Endothelial cell of umbilical vein (primary cell): Measurements from ENCODE around the gene MFGE8. TPM values are rescaled to one million over a fixed set of nuclear protein-coding genes. Genes with fewer than 3 reads are reported as not detected.

Experiments
- BruUV-seq: library from RNA; stranded (reverse); fragments of 400-500 nt; replicated peaks from 2 replicates; lab custom pipeline; 2021; lab: Mats Ljungman, UMichigan
- CTCF ChIA-PET: fragments of 300-600, 350-600 bp; sonication (Branson Sonifier 250); formaldehyde crosslinking; loops from one replicate; lab custom pipeline; 2021; ENCODE audit warnings: antibody characterized with exemption, inconsistent platforms; lab: Charles Lee
- POLR2A ChIA-PET: fragments of 300-600, 350-600 bp; sonication (Branson Sonifier 250); formaldehyde crosslinking; loops from one replicate; lab custom pipeline; 2021; ENCODE audit warnings: antibody characterized with exemption, inconsistent platforms; lab: Charles Lee
- DNase-seq: peaks from one replicate; pipeline ENCODE4 v3.0.0-alpha.2; 2011; ENCODE audit warnings: low read depth, low spot score
- FAIRE-seq: peaks from 2 replicates; lab custom pipeline; 2011; peaks lifted over from hg19 to GRCh38; lab: Jason Lieb, UNC
- H2AFZ ChIP-seq: 2 replicates; pipeline ENCODE4 v1.6.0; 2012; ENCODE audit warnings: low read depth, low read length, control low read depth, inconsistent platforms
- H3K27ac ChIP-seq: 2 replicates; pipeline ENCODE4 v1.5.1; 2011; ENCODE audit warnings: low read depth, mild to moderate bottlenecking, control low read depth, low read length, moderate library complexity; ENCODE audit not compliant: insufficient read depth
- H3K27me3 ChIP-seq, 2 experiments: 2 replicates each; pipeline versions ENCODE4 v1.6.0 to v1.6.1; 2011; ENCODE audit warnings: low read length in 2 of 2, mixed read lengths in 1 of 2; ENCODE audit not compliant: control insufficient read depth in 2 of 2, insufficient read depth in 2 of 2
- H3K36me3 ChIP-seq, 2 experiments: 2 replicates in 1 of 2; 3 replicates in 1 of 2; pipeline ENCODE4 v1.5.1; 2011; ENCODE audit warnings: low read length in 2 of 2, mild to moderate bottlenecking in 1 of 2, moderate library complexity in 1 of 2; ENCODE audit not compliant: control insufficient read depth in 2 of 2, insufficient read depth in 2 of 2; ENCODE audit errors: extremely low read depth in 1 of 2
- H3K4me1 ChIP-seq: 3 replicates; pipeline ENCODE4 v1.5.1; 2011; ENCODE audit warnings: mild to moderate bottlenecking, low read length; ENCODE audit not compliant: control insufficient read depth, insufficient read depth; ENCODE audit errors: extremely low read depth
- H3K4me2 ChIP-seq: 2 replicates; pipeline ENCODE4 v1.6.1; 2011; ENCODE audit warnings: low read length, control low read depth, mixed read lengths; ENCODE audit not compliant: insufficient read depth
- H3K4me3 ChIP-seq, 3 experiments: fragments of 200-600 bp in 1 of 3; sonication (generic), shearing (Covaris generic) in 1 of 3; replicated peaks in 1 of 3; 2 replicates each; pipeline ENCODE4 v1.5.1; 2011 to 2016; ENCODE audit warnings: control low read depth in 3 of 3, low read length in 3 of 3, mild to moderate bottlenecking in 2 of 3, inconsistent platforms in 1 of 3, low read depth in 1 of 3, moderate library complexity in 1 of 3; ENCODE audit not compliant: insufficient read depth in 1 of 3
- H3K79me2 ChIP-seq: 2 replicates; pipeline ENCODE4 v1.6.0; 2012; ENCODE audit warnings: low read length, inconsistent platforms; ENCODE audit not compliant: control insufficient read depth, insufficient read depth
- H3K9ac ChIP-seq: replicated peaks from 2 replicates; pipeline ENCODE3; 2011; ENCODE audit warnings: low read length, control low read depth; ENCODE audit not compliant: insufficient read depth; ENCODE audit errors: extremely low read depth
- H3K9me1 ChIP-seq: replicated peaks from 3 replicates; pipeline ENCODE4 v1.6.0; 2011; ENCODE audit warnings: mild to moderate bottlenecking, low read length; ENCODE audit not compliant: control insufficient read depth, insufficient read depth; ENCODE audit errors: extremely low read depth
- H3K9me3 ChIP-seq: replicated peaks from 2 replicates; pipeline ENCODE4 v1.5.1; 2012; ENCODE audit warnings: low read length, inconsistent platforms; ENCODE audit not compliant: control insufficient read depth, insufficient read depth
- H4K20me1 ChIP-seq: replicated peaks from 2 replicates; pipeline ENCODE3; 2011; ENCODE audit warnings: mild to moderate bottlenecking, low read length; ENCODE audit not compliant: control insufficient read depth, insufficient read depth; ENCODE audit errors: extremely low read depth
- CTCF ChIP-seq, 2 donors: IDR thresholded peaks; 1 replicate in 1 of 2; 2 replicates in 1 of 2; pipeline ENCODE4 v1.5.1; 2011; ENCODE audit warnings: low read length in 2 of 2, mild to moderate bottlenecking in 2 of 2, moderate library complexity in 2 of 2, control low read depth in 1 of 2, inconsistent platforms in 1 of 2, low read depth in 1 of 2; ENCODE audit not compliant: insufficient read depth in 1 of 2; ENCODE audit errors: extremely low read depth in 1 of 2
- EZH2 ChIP-seq: IDR thresholded peaks from 2 replicates; pipeline ENCODE4 v1.6.1; 2012; ENCODE audit warnings: borderline replicate concordance, low read depth, mild to moderate bottlenecking, moderate library complexity, low read length, inconsistent platforms; ENCODE audit not compliant: severe bottlenecking
- FOS ChIP-seq: IDR thresholded peaks from 2 replicates; pipeline ENCODE4 v1.6.1; 2011; ENCODE audit warnings: mild to moderate bottlenecking, low read length, moderate library complexity, borderline replicate concordance; ENCODE audit not compliant: insufficient read depth
- GATA2 ChIP-seq: IDR thresholded peaks from 2 replicates; pipeline ENCODE4 v1.7.0; 2011; ENCODE audit warnings: low read depth, mild to moderate bottlenecking, moderate library complexity, mixed read lengths, low read length; ENCODE audit not compliant: insufficient read length, insufficient read depth
- JUN ChIP-seq: IDR thresholded peaks from 2 replicates; pipeline ENCODE4 v1.6.1; 2011; ENCODE audit warnings: borderline replicate concordance, low read depth; ENCODE audit not compliant: insufficient read length, insufficient read depth
- MYC ChIP-seq: IDR thresholded peaks from one replicate; pipeline ENCODE4 v1.6.1; 2011; ENCODE audit warnings: mild to moderate bottlenecking, low read depth, low read length
- POLR2A ChIP-seq: IDR thresholded peaks from 2 replicates; pipeline ENCODE4 v1.6.1; 2012; ENCODE audit warnings: low read depth, mild to moderate bottlenecking, control low read depth, low read length
- POLR2AphosphoS5 ChIP-seq: IDR thresholded peaks from 2 replicates; pipeline ENCODE4 v1.6.1; 2012; ENCODE audit warnings: low read depth, mild to moderate bottlenecking, control low read depth, low read length, moderate library complexity; ENCODE audit not compliant: insufficient read depth
- dilution Hi-C: fragments of 300-500 bp; cut with MboI; formaldehyde crosslinking; loops from one replicate; pipeline ENCODE4 v1.15.0; 2019; ENCODE audit warnings: low sequenced_read_pairs; ENCODE audit not compliant: extremely low pct_ligation_motif_present
- intact Hi-C: fragments of 100-400 bp; cut with micrococcal nuclease; formaldehyde crosslinking; loops from one replicate; pipeline ENCODE4 v1.10.0; 2022
- polyA plus RNA-seq, 4 experiments: library from polyadenylated mRNA; depleted of rRNA in 3 of 4; stranded (reverse) in 3 of 4; unstranded in 1 of 4; fragments of >200 nt; gene quantifications; 2 replicates each; pipeline versions ENCODE4 v1.2.1 to v1.2.3, GENCODE V29; 2011 to 2012; ENCODE audit warnings: missing spikeins in 1 of 4
- total RNA-seq: library from RNA; stranded (reverse); gene quantifications from 2 replicates; pipeline ENCODE4 v1.2.3, GENCODE V29; 2021
- TF ChIP-seq, protein P1 (sequence below): IDR thresholded peaks from 2 replicates; pipeline ENCODE4 v1.6.1; 2011; ENCODE audit not compliant: insufficient read depth, insufficient read length

Gene MFGE8
- total and polyA plus RNA-seq, 2 donors (not counting 3 experiments of a cell fraction or from before 2014, with no cell fraction given), result 108 to 117 TPM

DNA sequence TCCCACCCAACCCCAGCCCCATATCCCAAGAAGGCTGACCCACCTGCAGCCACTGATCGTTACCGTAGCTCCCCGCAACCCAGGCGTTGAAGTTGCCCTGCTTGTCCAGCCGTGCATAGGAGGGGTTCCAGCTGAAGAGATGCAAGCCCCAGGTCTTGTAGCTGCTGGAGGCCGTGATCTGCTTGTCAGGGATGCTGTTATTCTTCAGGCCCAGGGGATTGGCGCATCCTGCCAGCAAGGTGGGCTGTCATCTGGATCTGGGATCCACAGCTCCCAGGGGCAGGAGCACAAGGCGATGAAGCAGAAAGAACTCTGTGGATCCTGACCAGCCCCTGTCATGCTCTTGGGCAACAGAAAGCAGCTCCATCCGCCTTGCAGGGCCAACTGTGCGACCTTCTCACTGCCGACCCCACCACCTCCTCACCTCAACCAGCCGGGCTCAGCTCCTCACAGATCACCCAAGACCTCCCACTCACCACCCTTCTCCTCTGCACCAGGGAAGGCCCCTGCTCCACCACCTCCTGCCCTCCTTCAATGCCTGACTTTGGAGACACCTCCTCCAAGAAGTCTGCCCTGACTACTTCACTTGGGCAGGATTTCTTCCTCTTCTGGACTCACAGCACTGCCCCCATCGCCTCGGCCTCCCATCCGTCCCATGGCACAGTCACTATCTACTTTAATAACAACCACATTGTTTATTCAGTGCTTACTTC is 11.5 kb downstream of the MFGE8 start:
- TF ChIP-seq POLR2AphosphoS5 (no peak), MYC (no peak), FOS (no peak), POLR2A (no peak)
- no peaks in the 10 kb centered on the region for H3K79me2 ChIP-seq
- intact Hi-C loops, result no loop called here
- no peak overlapping the region for H3K4me3 ChIP-seq
- no peak overlapping the region for H3K4me2 ChIP-seq
- dilution Hi-C loops, result no loop called here
- H3K27ac ChIP-seq, result no peak overlapping the region
- no peaks in the 10 kb centered on the region for H3K9me3 ChIP-seq
- H3K27me3 ChIP-seq, result no peaks in the 10 kb centered on the region
- H2AFZ ChIP-seq, result no peak overlapping the region
- BruUV-seq, result no TSS peak
- peaks cover 13% of the 10 kb centered on the region for H3K4me1 ChIP-seq
- no peak for DNase-seq
- no peak for FAIRE-seq
- CTCF ChIA-PET, result interaction anchor here (0.8 to 4.7 kb wide), 5 partner anchors 23 to 277 kb away, joined by 3 to 82 read pairs (median 3); no protein-coding TSS in a partner anchor
- H3K36me3 ChIP-seq, result no peaks in the 10 kb centered on the region
- H4K20me1 ChIP-seq, result no peaks in the 10 kb centered on the region
- H3K9me1 ChIP-seq, result no peaks in the 10 kb centered on the region
- no peak overlapping the region for H3K9ac ChIP-seq
- POLR2A ChIA-PET, result no interaction called here

DNA sequence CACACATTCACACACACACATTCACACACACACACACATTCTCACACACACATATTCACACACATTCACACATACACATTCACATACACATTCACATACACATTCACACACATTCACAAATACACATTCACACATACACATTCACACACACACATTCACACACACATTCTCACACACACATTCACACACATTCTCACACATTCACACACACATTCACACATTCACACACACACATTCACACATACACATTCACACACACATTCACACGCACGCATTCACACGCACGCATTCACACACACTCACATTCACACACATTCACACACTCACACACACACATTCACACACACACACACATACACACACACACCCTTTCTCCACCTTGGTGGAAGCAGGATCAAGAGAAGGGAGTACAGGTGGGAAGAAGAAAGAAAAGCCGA is 12.2 kb downstream of the MFGE8 start:
- no peak overlapping the region for H3K9ac ChIP-seq
- no peaks in the 10 kb centered on the region for H3K9me1 ChIP-seq
- H2AFZ ChIP-seq, result no peak overlapping the region
- intact Hi-C loops (no loop called here), dilution Hi-C loops (no loop called here)
- H3K79me2 ChIP-seq, result no peaks in the 10 kb centered on the region
- H3K4me2 ChIP-seq, result no peak overlapping the region
- ChIA-PET CTCF (interaction anchor here (0.8 to 2.1 kb wide), 4 partner anchors 22 to 277 kb away, joined by 3 to 9 read pairs (median 3); no protein-coding TSS in a partner anchor), POLR2A (no interaction called here)
- H3K4me1 ChIP-seq, result peaks cover 20% of the 10 kb centered on the region
- DNase-seq (no peak), FAIRE-seq (no peak)
- H4K20me1 ChIP-seq, result no peaks in the 10 kb centered on the region
- no peak overlapping the region for H3K27ac ChIP-seq
- no TSS peak for BruUV-seq
- H3K36me3 ChIP-seq, result no peaks in the 10 kb centered on the region
- H3K27me3 ChIP-seq, result no peaks in the 10 kb centered on the region
- no peak overlapping the region for H3K4me3 ChIP-seq
- no peaks in the 10 kb centered on the region for H3K9me3 ChIP-seq
- TF ChIP-seq POLR2A, result no peak
- no peak for TF ChIP-seq EZH2
- no peak for TF ChIP-seq POLR2AphosphoS5
- no peak for TF ChIP-seq FOS
- TF ChIP-seq GATA2, result no peak
- no peak for TF ChIP-seq JUN
- TF ChIP-seq, protein P1, sequence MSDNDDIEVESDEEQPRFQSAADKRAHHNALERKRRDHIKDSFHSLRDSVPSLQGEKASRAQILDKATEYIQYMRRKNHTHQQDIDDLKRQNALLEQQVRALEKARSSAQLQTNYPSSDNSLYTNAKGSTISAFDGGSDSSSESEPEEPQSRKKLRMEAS, result no peak
- TF ChIP-seq CTCF (IDR thresholded peaks at IDR 0.05; ENCODE audit: extremely low read depth in 1 of 2, insufficient read depth in 1 of 2, low read depth in 1 of 2, low read length in 2 of 2), result no peak
- TF ChIP-seq MYC, result no peak
